ENCODE results near the gene ZNF626.

Gene ZNF626

GRCh38 chr19:20607943-20608342 lies 53.4 kb downstream of the ZNF626 start:
- no peak for DNase-seq (ENCODE audit: low read depth)
- TF ChIP-seq CTCF (IDR thresholded peaks at IDR 0.05; ENCODE audit: insufficient read depth, low read depth, low read length, missing control alignments) = no peak
- H3K4me3 ChIP-seq (ENCODE audit: low read length) = no peak overlapping the region
